Activated CD4-positive, alpha-beta memory T cell treated with anti-CD3 and anti-CD28 coated beads, Interleukin-2, amount 10 ng/mL, durations not matched to agents 7 days and 5 days (primary cell): ENCODE results near the gene CLDN19. TPM values are rescaled to one million over a fixed set of nuclear protein-coding genes. Genes with fewer than 3 reads are reported as not detected.

Experiments
- CTCF ChIA-PET: fragments of 350-600 bp; sonication (Branson Sonifier 250); formaldehyde crosslinking; loops from one replicate; lab custom pipeline; 2021; ENCODE audit warnings: antibody characterized with exemption, inconsistent platforms; lab: Charles Lee
- POLR2A ChIA-PET: fragments of 350-600 bp; sonication (Branson Sonifier 250); formaldehyde crosslinking; loops from one replicate; lab custom pipeline; 2021; ENCODE audit warnings: antibody characterized with exemption; lab: Charles Lee
- DNase-seq: peaks from one replicate; pipeline ENCODE4 v3.0.0-alpha.2; 2020
- H3K27ac Mint-ChIP-seq: one replicate; pipeline ENCODE4 v1.8.0; 2021; ENCODE audit warnings: mild to moderate bottlenecking, mixed read lengths
- H3K27me3 Mint-ChIP-seq: one replicate; pipeline ENCODE4 v1.8.0; 2021; ENCODE audit warnings: mixed read lengths
- H3K36me3 Mint-ChIP-seq: one replicate; pipeline ENCODE4 v1.8.0; 2021; ENCODE audit warnings: low read depth, mixed read lengths
- H3K4me1 Mint-ChIP-seq: one replicate; pipeline ENCODE4 v1.8.0; 2021; ENCODE audit warnings: mixed read lengths
- H3K4me3 Mint-ChIP-seq: one replicate; pipeline ENCODE4 v1.8.0; 2021; ENCODE audit warnings: mild to moderate bottlenecking, mixed read lengths
- H3K9me3 Mint-ChIP-seq: one replicate; pipeline ENCODE4 v1.8.0; 2021; ENCODE audit warnings: mixed read lengths
- total RNA-seq, 2 experiments: library from RNA; stranded (reverse); gene quantifications; one replicate each; pipeline ENCODE4 v1.2.3, GENCODE V29; 2021

The CLDN19 gene
- not detected for total RNA-seq

GRCh38 chr1:42739753-42740700, at the start of gene CLDN19:
Gene CLDN19, minus strand, starts transcription at chr1:42740236. Its CDS starts 173 bp downstream, at chr1:42740063.
- Mint-ChIP-seq H3K36me3 (no peaks in the 10 kb centered on the region), H3K4me1 (peaks cover 9% of the 10 kb centered on the region), H3K9me3 (no peaks in the 10 kb centered on the region), H3K4me3 (no peak within 1 kb of the TSS), H3K27ac (no peak within 1 kb of the TSS), H3K27me3 (no peaks in the 10 kb centered on the region)
- CTCF ChIA-PET: no interaction called here
- POLR2A ChIA-PET: interaction anchor here (0.8 kb wide), 1 partner anchor 26 kb away, joined by 3 read pairs; no protein-coding TSS in a partner anchor
- no peak for DNase-seq

GRCh38 chr1:42788021-42788420, 48.0 kb upstream of the CLDN19 start:
- Mint-ChIP-seq H3K9me3 (no peaks in the 10 kb centered on the region), H3K27me3 (no peaks in the 10 kb centered on the region), H3K36me3 (peaks cover 8% of the 10 kb centered on the region), H3K4me1 (peaks cover 23% of the 10 kb centered on the region), H3K27ac (no peak overlapping the region), H3K4me3 (no peak overlapping the region)
- no peak for DNase-seq
- ChIA-PET CTCF (interaction anchor here (0.5 kb wide), 1 partner anchor 24 kb away, joined by 3 read pairs; no protein-coding TSS in a partner anchor), POLR2A (no interaction called here)

DNA sequence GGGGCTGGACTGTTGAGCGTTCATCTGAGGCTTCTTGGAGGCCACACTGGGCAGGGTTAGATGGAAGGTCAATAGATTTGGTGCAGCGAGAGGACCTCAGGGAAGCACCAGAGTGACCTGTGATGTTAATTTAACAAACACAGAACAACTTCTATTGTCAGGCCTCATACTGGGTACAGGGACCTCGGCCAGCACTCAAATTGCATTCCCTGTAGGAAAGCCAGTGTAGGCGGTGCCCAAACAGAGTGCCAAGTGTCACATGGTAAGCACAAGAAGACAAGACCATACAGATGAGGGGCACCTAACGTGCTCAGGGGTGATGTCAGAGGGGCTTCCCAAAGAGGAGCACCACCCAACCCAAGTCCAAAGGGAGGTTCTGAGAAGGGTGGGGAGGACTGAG, 46.1 kb upstream of the CLDN19 start:
- Mint-ChIP-seq H3K27me3 (no peaks in the 10 kb centered on the region), H3K4me1 (peaks cover 24% of the 10 kb centered on the region), H3K27ac (no peak overlapping the region), H3K4me3 (peak overlapping the region; percentile 69), H3K9me3 (no peaks in the 10 kb centered on the region), H3K36me3 (peaks cover 13% of the 10 kb centered on the region)
- POLR2A ChIA-PET: interaction anchor here (1.2 to 1.5 kb wide), 3 partner anchors 20 to 39 kb away, joined by 3 to 4 read pairs (median 4); partner anchors contain the start of genes C1orf50 and P3H1
- CTCF ChIA-PET: no interaction called here
- DNase-seq: no peak

DNA sequence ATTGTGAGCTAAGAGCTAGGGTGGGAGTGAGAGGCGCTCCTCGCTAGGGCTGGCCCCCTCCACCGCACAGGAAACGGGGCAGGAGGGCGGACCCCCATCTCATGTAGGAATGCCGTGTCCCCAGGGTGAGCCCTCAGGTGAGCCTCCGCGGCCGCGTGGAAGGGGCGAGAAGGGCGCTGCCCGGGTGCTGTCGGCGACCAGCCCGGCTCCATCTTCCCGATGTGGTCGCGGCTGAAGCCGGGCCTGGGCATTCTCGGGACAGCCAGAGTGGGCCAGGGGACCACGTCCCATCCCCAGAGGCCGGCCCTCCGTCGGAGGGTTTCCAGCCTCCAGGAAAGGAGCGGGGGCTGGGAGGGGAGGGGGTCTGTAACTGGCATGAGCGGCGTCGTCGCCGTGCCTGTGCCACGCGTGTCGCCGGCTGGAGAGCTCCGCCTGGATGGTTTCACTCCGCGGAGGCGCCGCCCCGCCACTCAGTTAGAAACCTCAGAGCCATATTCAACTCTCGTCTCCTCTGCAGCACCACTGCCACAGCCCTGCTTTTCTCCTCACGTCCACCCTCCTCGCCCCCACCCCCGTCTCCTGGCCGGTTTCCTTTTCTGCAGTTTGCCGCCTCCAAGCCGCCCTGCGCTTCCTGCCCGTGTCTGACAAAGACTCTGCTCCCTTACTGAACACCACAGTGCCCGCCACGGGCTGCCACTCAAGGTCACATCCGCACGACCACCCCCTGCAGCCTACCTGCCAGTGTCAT, 45.1 kb upstream of the CLDN19 start, which contains the start of gene TMEM269:
Gene TMEM269, plus strand, starts transcription at position 46 of the 748 bp plus-strand sequence. CDS start 4,903 bp downstream, outside the sequence.
- Mint-ChIP-seq H3K4me1 (peaks cover 29% of the 10 kb centered on the region), H3K27ac (peak within 1 kb of the TSS; percentile 20), H3K27me3 (no peaks in the 10 kb centered on the region), H3K9me3 (no peaks in the 10 kb centered on the region), H3K36me3 (peaks cover 22% of the 10 kb centered on the region), H3K4me3 (peak within 1 kb of the TSS; percentile 69)
- POLR2A ChIA-PET: interaction anchor here (1.0 to 1.5 kb wide), 4 partner anchors 8 to 40 kb away, joined by 3 to 4 read pairs (median 3); partner anchors contain the start of genes C1orf50, ERMAP and P3H1
- CTCF ChIA-PET: interaction anchor here (1.0 to 1.4 kb wide), 2 partner anchors 19 to 288 kb away, joined by 3 to 4 read pairs; partner anchors contain the start of genes C1orf50 and P3H1
- peak; percentile 66 for DNase-seq

DNA sequence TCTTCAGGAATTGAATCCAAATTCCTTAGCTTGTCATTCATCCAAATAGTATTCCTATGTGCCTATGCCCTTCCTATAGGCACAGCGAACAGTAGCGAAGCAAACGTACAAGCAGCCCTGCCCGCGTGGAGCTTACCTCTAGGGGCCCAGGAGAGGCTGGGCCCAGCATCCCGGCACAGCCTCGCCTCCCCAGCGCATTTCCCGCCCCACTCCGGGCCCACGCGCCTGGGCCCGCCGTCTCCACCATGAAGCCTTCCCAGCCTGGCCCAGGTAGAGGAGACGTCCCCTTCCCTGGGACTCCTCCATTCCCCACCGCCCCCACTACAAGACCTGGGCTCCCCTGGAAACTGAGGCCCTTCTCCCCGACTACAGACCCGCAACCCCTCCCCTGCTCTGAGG, 44.5 kb upstream of the CLDN19 start:
- Mint-ChIP-seq H3K27me3 (no peaks in the 10 kb centered on the region), H3K4me3 (no peak overlapping the region), H3K36me3 (peaks cover 27% of the 10 kb centered on the region), H3K27ac (no peak overlapping the region), H3K9me3 (no peaks in the 10 kb centered on the region), H3K4me1 (peaks cover 34% of the 10 kb centered on the region)
- CTCF ChIA-PET: interaction anchor here (1.0 to 1.4 kb wide), 2 partner anchors 18 to 289 kb away, joined by 3 to 4 read pairs; partner anchors contain the start of genes C1orf50 and P3H1
- DNase-seq: no peak
- POLR2A ChIA-PET: interaction anchor here (1.0 to 1.5 kb wide), 5 partner anchors 8 to 41 kb away, joined by 3 to 5 read pairs (median 3); partner anchors contain the start of genes C1orf50, ERMAP and P3H1

- DNase-seq: no peak
- ChIA-PET CTCF (interaction anchor here (1.1 to 1.9 kb wide), 4 partner anchors 9 to 291 kb away, joined by 3 to 10 read pairs (median 4); partner anchors contain the start of genes C1orf50, P3H1 and ZNF691), POLR2A (interaction anchor here (0.9 to 4.3 kb wide), 6 partner anchors 16 to 187 kb away, joined by 3 to 18 read pairs (median 4); partner anchors contain the start of genes C1orf50, P3H1 and ZNF691)
- H3K9me3 Mint-ChIP-seq: no peaks in the 10 kb centered on the region
- H3K27ac Mint-ChIP-seq: no peak overlapping the region
- peaks cover 36% of the 10 kb centered on the region for H3K36me3 Mint-ChIP-seq
- H3K4me1 Mint-ChIP-seq: peaks cover 45% of the 10 kb centered on the region
- H3K4me3 Mint-ChIP-seq: no peak overlapping the region
- H3K27me3 Mint-ChIP-seq: no peaks in the 10 kb centered on the region
Observed at GRCh38 chr1:42783092-42783491, 43.1 kb upstream of the CLDN19 start.

GRCh38 chr1:42780176-42780575, 40.1 kb upstream of the CLDN19 start:
- Mint-ChIP-seq H3K4me3 (no peak overlapping the region), H3K36me3 (peaks cover 63% of the 10 kb centered on the region), H3K4me1 (peaks cover 38% of the 10 kb centered on the region), H3K27ac (no peak overlapping the region), H3K27me3 (no peaks in the 10 kb centered on the region), H3K9me3 (no peaks in the 10 kb centered on the region)
- DNase-seq: no peak
- CTCF ChIA-PET: interaction anchor here (0.5 to 5.3 kb wide), 7 partner anchors 17 to 293 kb away, joined by 3 to 65 read pairs (median 3); partner anchors contain the start of gene ZNF691
- POLR2A ChIA-PET: interaction anchor here (1.4 to 4.3 kb wide), 2 partner anchors 13 to 67 kb away, joined by 5 to 18 read pairs; partner anchors contain the start of genes C1orf50, P3H1 and ZNF691

DNA sequence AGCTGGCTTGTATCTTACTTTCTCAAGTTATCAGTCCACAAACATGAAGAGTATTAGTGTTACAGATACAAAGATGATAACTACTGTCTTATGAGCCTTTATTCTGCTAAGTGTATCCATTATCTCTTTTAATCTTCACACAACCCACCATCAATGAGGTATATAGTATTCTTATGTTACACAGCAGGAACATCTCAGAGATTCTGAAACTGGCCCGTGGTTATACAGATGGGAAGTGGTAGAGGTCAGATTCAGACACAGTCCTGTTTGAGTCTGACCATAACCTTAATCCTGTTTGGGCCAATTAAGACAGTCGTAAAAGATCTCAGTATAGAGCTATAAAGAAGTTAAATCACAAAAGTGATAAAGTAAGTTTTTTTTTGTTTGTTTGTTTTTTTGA, 39.7 kb upstream of the CLDN19 start:
- ChIA-PET CTCF (interaction anchor here (1.0 to 5.3 kb wide), 6 partner anchors 17 to 294 kb away, joined by 3 to 65 read pairs (median 4); partner anchors contain the start of gene ZNF691), POLR2A (interaction anchor here (1.4 to 4.3 kb wide), 2 partner anchors 13 to 67 kb away, joined by 5 to 18 read pairs; partner anchors contain the start of genes C1orf50, P3H1 and ZNF691)
- peaks cover 68% of the 10 kb centered on the region for H3K36me3 Mint-ChIP-seq
- H3K4me3 Mint-ChIP-seq: no peak overlapping the region
- H3K9me3 Mint-ChIP-seq: no peaks in the 10 kb centered on the region
- peaks cover 40% of the 10 kb centered on the region for H3K4me1 Mint-ChIP-seq
- peak overlapping the region; percentile 11 for H3K27ac Mint-ChIP-seq
- no peak for DNase-seq
- no peaks in the 10 kb centered on the region for H3K27me3 Mint-ChIP-seq

- ChIA-PET POLR2A (interaction anchor here (0.8 to 2.9 kb wide), 3 partner anchors 11 to 296 kb away, joined by 3 to 24 read pairs (median 4); partner anchors contain the start of genes C1orf50 and P3H1), CTCF (interaction anchor here (0.7 to 5.3 kb wide), 15 partner anchors 11 to 299 kb away, joined by 3 to 65 read pairs (median 4); partner anchors contain the start of genes C1orf50, ERMAP and P3H1)
- H3K27ac Mint-ChIP-seq: no peak overlapping the region
- no peaks in the 10 kb centered on the region for H3K27me3 Mint-ChIP-seq
- no peaks in the 10 kb centered on the region for H3K9me3 Mint-ChIP-seq
- H3K4me3 Mint-ChIP-seq: no peak overlapping the region
- peak; percentile 36 for DNase-seq
- H3K36me3 Mint-ChIP-seq: peaks cover 70% of the 10 kb centered on the region
- H3K4me1 Mint-ChIP-seq: peaks cover 37% of the 10 kb centered on the region
Observed at GRCh38 chr1:42777852-42778251, 37.8 kb upstream of the CLDN19 start.

- H3K4me1 Mint-ChIP-seq: peaks cover 42% of the 10 kb centered on the region
- ChIA-PET POLR2A (interaction anchor here (2.9 kb wide), 1 partner anchor 9 kb away, joined by 24 read pairs; the partner anchor contains the start of genes C1orf50 and P3H1), CTCF (interaction anchor here (1.0 to 5.3 kb wide), 5 partner anchors 9 to 297 kb away, joined by 4 to 65 read pairs (median 5); partner anchors contain the start of genes C1orf50, ERMAP, P3H1 and ZNF691)
- H3K4me3 Mint-ChIP-seq: no peak overlapping the region
- DNase-seq: no peak
- H3K27ac Mint-ChIP-seq: no peak overlapping the region
- H3K27me3 Mint-ChIP-seq: no peaks in the 10 kb centered on the region
- H3K36me3 Mint-ChIP-seq: peaks cover 67% of the 10 kb centered on the region
- no peaks in the 10 kb centered on the region for H3K9me3 Mint-ChIP-seq
Observed at GRCh38 chr1:42776502-42776901, 36.5 kb upstream of the CLDN19 start.

DNA sequence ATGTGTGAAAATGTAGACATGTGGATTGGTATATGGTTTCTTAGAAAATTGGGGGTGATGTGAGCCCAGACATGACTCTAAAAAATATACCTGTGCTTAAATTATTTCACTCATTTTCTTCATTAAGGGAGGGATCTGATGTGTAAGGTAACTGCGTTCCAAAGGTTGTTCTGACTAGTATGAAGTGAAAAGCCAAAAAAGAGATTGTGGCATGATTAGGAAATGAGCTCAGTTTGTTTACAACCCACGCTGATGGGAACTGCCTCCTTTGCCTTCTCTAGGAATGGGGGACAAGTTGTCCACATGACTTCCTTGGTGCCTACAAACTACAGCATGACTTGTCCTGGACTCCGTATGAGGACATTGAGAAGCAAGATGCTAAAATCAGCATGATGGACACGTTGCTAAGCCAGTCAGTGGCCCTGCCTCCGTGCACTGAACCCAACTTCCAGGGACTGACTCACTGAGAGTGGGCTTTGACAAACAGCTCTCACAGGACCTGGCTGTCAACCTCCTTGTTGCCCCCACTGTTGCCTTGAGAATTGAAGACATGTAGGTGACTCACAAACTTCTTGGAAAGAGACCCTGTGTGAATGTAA, 35.0 kb upstream of the CLDN19 start:
- no peak overlapping the region for H3K27ac Mint-ChIP-seq
- ChIA-PET POLR2A (no interaction called here), CTCF (interaction anchor here (1.0 to 2.8 kb wide), 3 partner anchors 9 to 299 kb away, joined by 3 to 8 read pairs (median 4); partner anchors contain the start of gene ZNF691)
- H3K36me3 Mint-ChIP-seq: peaks cover 62% of the 10 kb centered on the region
- H3K4me3 Mint-ChIP-seq: no peak overlapping the region
- no peaks in the 10 kb centered on the region for H3K9me3 Mint-ChIP-seq
- H3K4me1 Mint-ChIP-seq: peaks cover 41% of the 10 kb centered on the region
- H3K27me3 Mint-ChIP-seq: no peaks in the 10 kb centered on the region
- DNase-seq: no peak
